GM21786 (cell line): ENCODE data around the gene COL28A1.
"Not testable (repeated sequence)": the region's sequence is repeated elsewhere in the genome, so short reads cannot be mapped to it uniquely, and the experiment has no call there.

Experiments
- ATAC-seq: cut with Tn5 transposase; IDR thresholded peaks from one replicate; pipeline ENCODE4 v1.9.1; 2021; ENCODE audit not compliant: unreplicated experiment

COL28A1 gene

GRCh38 chr7:7562736-7563135 lies 27.1 kb upstream of the COL28A1 start:
- ATAC-seq = no peak

GRCh38 chr7:7561591-7561990 lies 25.9 kb upstream of the COL28A1 start:
- ATAC-seq = not testable (repeated sequence)

GRCh38 chr7:7557252-7557651 lies 21.6 kb upstream of the COL28A1 start:
- no peak for ATAC-seq

GRCh38 chr7:7556852-7557251 lies 21.2 kb upstream of the COL28A1 start:
- ATAC-seq = no peak

- ATAC-seq = no peak
These were observed 19.2 kb upstream of the COL28A1 start for GRCh38 chr7:7554649-7555575.

GRCh38 chr7:7554021-7554432 lies 18.4 kb upstream of the COL28A1 start:
- ATAC-seq = no peak

- ATAC-seq = no peak
These were observed 17.7 kb upstream of the COL28A1 start for GRCh38 chr7:7553386-7553785.

GRCh38 chr7:7552199-7552598 lies 16.5 kb upstream of the COL28A1 start:
- no peak for ATAC-seq

- no peak for ATAC-seq
These were observed 15.0 kb upstream of the COL28A1 start for GRCh38 chr7:7550663-7551062.

GRCh38 chr7:7548407-7548806 lies 12.7 kb upstream of the COL28A1 start:
- ATAC-seq = no peak

GRCh38 chr7:7542251-7542835 lies 6.7 kb upstream of the COL28A1 start:
- no peak for ATAC-seq

- ATAC-seq = no peak
These were observed 4.0 kb upstream of the COL28A1 start for GRCh38 chr7:7539711-7540110.

GRCh38 chr7:7539152-7539551 lies 3.5 kb upstream of the COL28A1 start:
- no peak for ATAC-seq

GRCh38 chr7:7537711-7538110 lies 2.0 kb upstream of the COL28A1 start:
- no peak for ATAC-seq

GRCh38 chr7:7536396-7537019 lies 835 bp upstream of the COL28A1 start:
- ATAC-seq = no peak

GRCh38 chr7:7533831-7534430 lies 1.7 kb downstream of the COL28A1 start:
- ATAC-seq = no peak

GRCh38 chr7:7529328-7529727 lies 6.3 kb downstream of the COL28A1 start:
- no peak for ATAC-seq

GRCh38 chr7:7527047-7527446 lies 8.6 kb downstream of the COL28A1 start:
- ATAC-seq = no peak

- no peak for ATAC-seq
These were observed 9.7 kb downstream of the COL28A1 start for GRCh38 chr7:7526006-7526405.

GRCh38 chr7:7524121-7524520 lies 11.6 kb downstream of the COL28A1 start:
- ATAC-seq = no peak

- ATAC-seq = no peak
These were observed 13.3 kb downstream of the COL28A1 start for GRCh38 chr7:7522421-7522820.

GRCh38 chr7:7521259-7521658 lies 14.4 kb downstream of the COL28A1 start:
- ATAC-seq = no peak
